Measurements from ENCODE around the gene TMEM222. TPM values are rescaled to one million over a fixed set of nuclear protein-coding genes. Genes with fewer than 3 reads are reported as not detected.

TMEM222 gene
- polyA plus RNA-seq, 1 of the 3 experiments (the other 2 are of a cell fraction): 51.7 TPM

DNA sequence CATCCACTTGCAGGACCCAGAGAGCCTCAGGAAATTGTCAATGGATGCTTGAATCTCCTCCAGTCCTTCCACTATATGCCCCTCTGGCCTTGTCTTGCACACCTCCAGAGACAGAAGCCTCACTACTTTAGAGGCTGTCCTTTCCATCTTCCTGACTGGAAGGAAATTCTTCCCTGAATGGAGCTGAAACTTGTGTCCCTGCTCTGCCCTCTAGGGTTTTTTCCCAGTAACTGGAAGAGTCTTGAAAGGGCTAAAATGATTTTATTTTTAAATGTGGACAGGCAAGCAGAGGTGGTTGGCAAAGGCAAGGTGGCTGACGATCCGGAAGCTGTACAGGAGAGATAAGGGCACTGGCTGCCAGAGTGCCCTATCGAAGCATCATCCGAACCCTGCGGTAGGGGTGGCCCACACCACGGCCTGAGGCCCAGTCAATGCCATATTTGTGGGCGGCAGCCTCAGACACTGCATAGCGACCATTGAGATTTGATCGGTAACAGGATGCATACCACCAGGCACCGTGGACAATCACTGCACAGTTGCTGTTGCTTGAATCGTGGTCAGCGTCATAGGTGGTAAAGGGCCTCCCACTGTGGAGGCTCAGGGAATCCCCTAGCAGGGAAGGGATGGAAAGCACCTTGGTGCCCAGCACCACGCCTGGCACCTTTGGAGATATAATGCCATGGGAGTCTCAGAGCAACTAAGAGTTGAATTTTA lies 47.1 kb downstream of the TMEM222 start:
- H3K4me1 ChIP-seq (ENCODE audit: control insufficient read depth in 1 of 2, insufficient read depth in 2 of 2, low read depth in 1 of 2, low read length in 1 of 2): peaks cover 4 to 14% of the 10 kb centered on the region in 2 experiments; a peak in 2 of 4 replicates
- WGBS (ENCODE audit: low lambda C conversion rate): 85% methylated on average over 12 of the region's 13 CpGs
- no peak overlapping the region for H3K4me2 ChIP-seq
- H3K9me2 ChIP-seq: no peaks in the 10 kb centered on the region
- H3K27ac ChIP-seq (ENCODE audit: low read depth in 2 of 2, low read length in 1 of 2): no peak overlapping the region
- POLR2A ChIA-PET: no interaction called here
- H3K27me3 ChIP-seq (ENCODE audit: insufficient read depth): no peaks in the 10 kb centered on the region
- H3K79me2 ChIP-seq (ENCODE audit: insufficient read depth): peaks cover 9% of the 10 kb centered on the region; the same call in 1 of the 2 replicates
- peaks cover 9% of the 10 kb centered on the region for H3F3A ChIP-seq (replicated peaks; ENCODE audit: insufficient read depth)
- no peak overlapping the region for H3K9ac ChIP-seq
- CTCF ChIA-PET: interaction anchor here (1.1 to 9.6 kb wide), 5 partner anchors 10 to 70 kb away, joined by 4 to 154 read pairs (median 15); partner anchors contain the start of gene CD164L2
- no peak for DNase-seq
- H3K4me3 ChIP-seq (ENCODE audit: low read depth in 2 of 2, low read length in 1 of 2): no peak overlapping the region
- no peak overlapping the region for H2AFZ ChIP-seq (ENCODE audit: low read depth)
- H3K36me3 ChIP-seq (replicated peaks in 1 of 2; ENCODE audit: control insufficient read depth in 1 of 2, insufficient read depth in 2 of 2, low read length in 1 of 2): no peaks in the 10 kb centered on the region
- H3K9me3 ChIP-seq: no peaks in the 10 kb centered on the region
- TF ChIP-seq, protein P1, sequence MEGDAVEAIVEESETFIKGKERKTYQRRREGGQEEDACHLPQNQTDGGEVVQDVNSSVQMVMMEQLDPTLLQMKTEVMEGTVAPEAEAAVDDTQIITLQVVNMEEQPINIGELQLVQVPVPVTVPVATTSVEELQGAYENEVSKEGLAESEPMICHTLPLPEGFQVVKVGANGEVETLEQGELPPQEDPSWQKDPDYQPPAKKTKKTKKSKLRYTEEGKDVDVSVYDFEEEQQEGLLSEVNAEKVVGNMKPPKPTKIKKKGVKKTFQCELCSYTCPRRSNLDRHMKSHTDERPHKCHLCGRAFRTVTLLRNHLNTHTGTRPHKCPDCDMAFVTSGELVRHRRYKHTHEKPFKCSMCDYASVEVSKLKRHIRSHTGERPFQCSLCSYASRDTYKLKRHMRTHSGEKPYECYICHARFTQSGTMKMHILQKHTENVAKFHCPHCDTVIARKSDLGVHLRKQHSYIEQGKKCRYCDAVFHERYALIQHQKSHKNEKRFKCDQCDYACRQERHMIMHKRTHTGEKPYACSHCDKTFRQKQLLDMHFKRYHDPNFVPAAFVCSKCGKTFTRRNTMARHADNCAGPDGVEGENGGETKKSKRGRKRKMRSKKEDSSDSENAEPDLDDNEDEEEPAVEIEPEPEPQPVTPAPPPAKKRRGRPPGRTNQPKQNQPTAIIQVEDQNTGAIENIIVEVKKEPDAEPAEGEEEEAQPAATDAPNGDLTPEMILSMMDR (IDR thresholded peaks at IDR 0.05): peak; percentile 42
- TF ChIP-seq RCOR1 (IDR thresholded peaks at IDR 0.05; ENCODE audit: low read length): no peak
- no peak for TF ChIP-seq FOSL2 (IDR thresholded peaks at IDR 0.05; ENCODE audit: borderline replicate concordance, low read depth)
- peak; percentile 43 for TF ChIP-seq RAD21 (IDR thresholded peaks at IDR 0.05; ENCODE audit: low read length)
- no peaks in the 10 kb centered on the region for H4K20me1 ChIP-seq (ENCODE audit: insufficient read depth)

- no peak for DNase-seq
- CTCF ChIA-PET: interaction anchor here (0.7 to 9.6 kb wide), 5 partner anchors 11 to 75 kb away, joined by 3 to 154 read pairs (median 14); partner anchors contain the start of gene CD164L2
- Histone ChIP-seq H3K4me3 (ENCODE audit: low read depth in 2 of 2, low read length in 1 of 2) (no peak overlapping the region), H3K79me2 (ENCODE audit: insufficient read depth) (no peaks in the 10 kb centered on the region), H2AFZ (ENCODE audit: low read depth) (no peak overlapping the region), H3K9me3 (no peaks in the 10 kb centered on the region), H3K9ac (no peak overlapping the region), H3K27ac (ENCODE audit: low read depth in 2 of 2, low read length in 1 of 2) (no peak overlapping the region), H3K27me3 (ENCODE audit: insufficient read depth) (no peaks in the 10 kb centered on the region), H3K9me2 (no peaks in the 10 kb centered on the region), H3K4me1 (ENCODE audit: control insufficient read depth in 1 of 2, insufficient read depth in 2 of 2, low read depth in 1 of 2, low read length in 1 of 2) (peaks cover under 1 to 2% of the 10 kb centered on the region in 2 experiments; a peak in 2 of 4 replicates), H3K4me2 (no peak overlapping the region), H3F3A (replicated peaks; ENCODE audit: insufficient read depth) (peaks cover 3% of the 10 kb centered on the region), H3K36me3 (replicated peaks in 1 of 2; ENCODE audit: control insufficient read depth in 1 of 2, insufficient read depth in 2 of 2, low read length in 1 of 2) (no peaks in the 10 kb centered on the region), H4K20me1 (ENCODE audit: insufficient read depth) (no peaks in the 10 kb centered on the region)
- 93% methylated on average over 18 of the region's 19 CpGs for WGBS (ENCODE audit: low lambda C conversion rate)
- POLR2A ChIA-PET: no interaction called here
- TF ChIP-seq MXI1 (IDR thresholded peaks at IDR 0.05; ENCODE audit: low read depth, low read length): no peak
- no peak for TF ChIP-seq SIN3A (IDR thresholded peaks at IDR 0.05; ENCODE audit: borderline replicate concordance, low read depth, low read length)
- TF ChIP-seq, protein P1 (IDR thresholded peaks at IDR 0.05): no peak
- no peak for TF ChIP-seq TCF12 (IDR thresholded peaks at IDR 0.05)
- no peak for TF ChIP-seq RFX5 (IDR thresholded peaks at IDR 0.05; ENCODE audit: low read length)
- TF ChIP-seq, protein P2, sequence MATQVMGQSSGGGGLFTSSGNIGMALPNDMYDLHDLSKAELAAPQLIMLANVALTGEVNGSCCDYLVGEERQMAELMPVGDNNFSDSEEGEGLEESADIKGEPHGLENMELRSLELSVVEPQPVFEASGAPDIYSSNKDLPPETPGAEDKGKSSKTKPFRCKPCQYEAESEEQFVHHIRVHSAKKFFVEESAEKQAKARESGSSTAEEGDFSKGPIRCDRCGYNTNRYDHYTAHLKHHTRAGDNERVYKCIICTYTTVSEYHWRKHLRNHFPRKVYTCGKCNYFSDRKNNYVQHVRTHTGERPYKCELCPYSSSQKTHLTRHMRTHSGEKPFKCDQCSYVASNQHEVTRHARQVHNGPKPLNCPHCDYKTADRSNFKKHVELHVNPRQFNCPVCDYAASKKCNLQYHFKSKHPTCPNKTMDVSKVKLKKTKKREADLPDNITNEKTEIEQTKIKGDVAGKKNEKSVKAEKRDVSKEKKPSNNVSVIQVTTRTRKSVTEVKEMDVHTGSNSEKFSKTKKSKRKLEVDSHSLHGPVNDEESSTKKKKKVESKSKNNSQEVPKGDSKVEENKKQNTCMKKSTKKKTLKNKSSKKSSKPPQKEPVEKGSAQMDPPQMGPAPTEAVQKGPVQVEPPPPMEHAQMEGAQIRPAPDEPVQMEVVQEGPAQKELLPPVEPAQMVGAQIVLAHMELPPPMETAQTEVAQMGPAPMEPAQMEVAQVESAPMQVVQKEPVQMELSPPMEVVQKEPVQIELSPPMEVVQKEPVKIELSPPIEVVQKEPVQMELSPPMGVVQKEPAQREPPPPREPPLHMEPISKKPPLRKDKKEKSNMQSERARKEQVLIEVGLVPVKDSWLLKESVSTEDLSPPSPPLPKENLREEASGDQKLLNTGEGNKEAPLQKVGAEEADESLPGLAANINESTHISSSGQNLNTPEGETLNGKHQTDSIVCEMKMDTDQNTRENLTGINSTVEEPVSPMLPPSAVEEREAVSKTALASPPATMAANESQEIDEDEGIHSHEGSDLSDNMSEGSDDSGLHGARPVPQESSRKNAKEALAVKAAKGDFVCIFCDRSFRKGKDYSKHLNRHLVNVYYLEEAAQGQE (IDR thresholded peaks at IDR 0.05; ENCODE audit: low read depth, low read length): no peak
- TF ChIP-seq YY1 (IDR thresholded peaks at IDR 0.05; ENCODE audit: low read depth): no peak
- TF ChIP-seq RCOR1 (IDR thresholded peaks at IDR 0.05; ENCODE audit: low read length): no peak
- TF ChIP-seq CHD2 (IDR thresholded peaks at IDR 0.05; ENCODE audit: low read length, partially characterized antibody): no peak
- TF ChIP-seq POLR2AphosphoS5 (IDR thresholded peaks at IDR 0.05; ENCODE audit: low read depth, low read length): no peak
- TF ChIP-seq NFIC (IDR thresholded peaks at IDR 0.05; ENCODE audit: borderline replicate concordance): no peak
- no peak for TF ChIP-seq FOXJ3 (CRISPR knock-in tag; IDR thresholded peaks at IDR 0.05)
- no peak for TF ChIP-seq RXRA (IDR thresholded peaks at IDR 0.05; ENCODE audit: borderline replicate concordance, low read depth)
- no peak for TF ChIP-seq PBX3 (IDR thresholded peaks at IDR 0.05)
Observed at GRCh38 chr1:27372022-27372807, 50.3 kb downstream of the TMEM222 start.

All from SK-N-SH (cell line).